ENCODE data around the gene HLA-A. TPM values are rescaled to one million over a fixed set of nuclear protein-coding genes. Genes with fewer than 3 reads are reported as not detected.

Gene HLA-A
- total RNA-seq, 4 donors from 2014 or later, result 219 to 566 (median 521) TPM

GRCh38 chr6:29982097-29982496 lies 39.8 kb downstream of the HLA-A start:
- Histone ChIP-seq H3K9me3 (no peaks in the 10 kb centered on the region), H3K4me3 (no peak overlapping the region), H3K27ac (no peak overlapping the region), H3K27me3 (no peaks in the 10 kb centered on the region), H3K4me1 (peaks cover 0 to 7% (median 0%) of the 10 kb centered on the region in 4 donors), H3K36me3 (no peaks in the 10 kb centered on the region)
- TF ChIP-seq POLR2A (IDR thresholded peaks at IDR 0.05) (no peak), EP300 (IDR thresholded peaks at IDR 0.05) (no peak)
- DNase-seq (ENCODE audit: low spot score in 2 of 2), result no peak

- H3K4me1 ChIP-seq, result no peaks in the 10 kb centered on the region
- H3K9me3 ChIP-seq, result no peaks in the 10 kb centered on the region
- DNase-seq (ENCODE audit: low spot score in 2 of 2), result no peak
- no peak overlapping the region for H3K4me3 ChIP-seq
- WGBS, 2 donors, result 49 to 85% methylated on average over 3 of the region's 3 CpGs
- no peaks in the 10 kb centered on the region for H3K36me3 ChIP-seq
- no peak overlapping the region for H3K27ac ChIP-seq
- no peak for TF ChIP-seq POLR2A (IDR thresholded peaks at IDR 0.05)
- TF ChIP-seq, protein P1, sequence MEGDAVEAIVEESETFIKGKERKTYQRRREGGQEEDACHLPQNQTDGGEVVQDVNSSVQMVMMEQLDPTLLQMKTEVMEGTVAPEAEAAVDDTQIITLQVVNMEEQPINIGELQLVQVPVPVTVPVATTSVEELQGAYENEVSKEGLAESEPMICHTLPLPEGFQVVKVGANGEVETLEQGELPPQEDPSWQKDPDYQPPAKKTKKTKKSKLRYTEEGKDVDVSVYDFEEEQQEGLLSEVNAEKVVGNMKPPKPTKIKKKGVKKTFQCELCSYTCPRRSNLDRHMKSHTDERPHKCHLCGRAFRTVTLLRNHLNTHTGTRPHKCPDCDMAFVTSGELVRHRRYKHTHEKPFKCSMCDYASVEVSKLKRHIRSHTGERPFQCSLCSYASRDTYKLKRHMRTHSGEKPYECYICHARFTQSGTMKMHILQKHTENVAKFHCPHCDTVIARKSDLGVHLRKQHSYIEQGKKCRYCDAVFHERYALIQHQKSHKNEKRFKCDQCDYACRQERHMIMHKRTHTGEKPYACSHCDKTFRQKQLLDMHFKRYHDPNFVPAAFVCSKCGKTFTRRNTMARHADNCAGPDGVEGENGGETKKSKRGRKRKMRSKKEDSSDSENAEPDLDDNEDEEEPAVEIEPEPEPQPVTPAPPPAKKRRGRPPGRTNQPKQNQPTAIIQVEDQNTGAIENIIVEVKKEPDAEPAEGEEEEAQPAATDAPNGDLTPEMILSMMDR (IDR thresholded peaks at IDR 0.05), result no peak
- H3K27me3 ChIP-seq, result no peaks in the 10 kb centered on the region
Observed at GRCh38 chr6:29984232-29984631, 41.9 kb downstream of the HLA-A start.

GRCh38 chr6:29984992-29985391 lies 42.7 kb downstream of the HLA-A start:
- H3K27ac ChIP-seq, result no peak overlapping the region
- TF ChIP-seq, protein P1 (IDR thresholded peaks at IDR 0.05), result no peak
- TF ChIP-seq POLR2A (IDR thresholded peaks at IDR 0.05), result no peak
- no peak for TF ChIP-seq EP300 (IDR thresholded peaks at IDR 0.05)
- H3K4me3 ChIP-seq, result no peak overlapping the region
- WGBS, 2 donors, result 76 to 100% methylated on average over 2 of the region's 2 CpGs
- DNase-seq (ENCODE audit: low spot score in 2 of 2), result no peak
- no peaks in the 10 kb centered on the region for H3K36me3 ChIP-seq
- no peaks in the 10 kb centered on the region for H3K9me3 ChIP-seq
- H3K27me3 ChIP-seq, result no peaks in the 10 kb centered on the region
- H3K4me1 ChIP-seq, result no peaks in the 10 kb centered on the region

DNA sequence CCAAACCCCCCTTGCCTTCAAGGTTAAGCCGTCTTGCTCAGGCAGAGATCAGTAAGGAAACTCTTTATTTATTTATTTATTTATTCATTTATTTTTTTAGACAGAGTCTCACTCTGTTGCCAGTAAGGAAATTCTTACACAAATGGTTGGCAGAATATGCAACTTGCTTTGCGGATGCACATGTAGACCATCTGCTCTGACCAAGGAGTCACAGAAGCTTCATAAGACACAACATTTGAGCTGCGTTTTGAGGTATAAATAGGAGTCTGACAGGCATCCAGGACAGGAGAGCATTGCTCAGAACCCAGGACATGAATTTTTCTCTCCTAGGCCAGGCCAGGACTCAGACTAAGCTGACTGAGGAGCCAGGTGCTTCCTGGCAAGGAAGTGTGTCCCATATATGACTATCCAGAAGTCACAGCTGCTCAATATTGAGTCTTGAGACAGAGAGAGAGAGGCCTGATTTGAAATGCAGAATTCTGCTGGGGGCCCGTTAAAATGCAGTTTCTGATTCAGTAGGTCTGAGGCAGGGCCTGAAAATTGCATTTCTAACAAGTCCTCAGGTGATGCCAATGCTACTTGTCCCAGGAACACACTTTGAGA lies 43.9 kb downstream of the HLA-A start:
- DNase-seq (ENCODE audit: low spot score in 2 of 2), result no peak
- no peak overlapping the region for H3K4me3 ChIP-seq
- H3K4me1 ChIP-seq, result no peaks in the 10 kb centered on the region
- H3K9me3 ChIP-seq, result no peaks in the 10 kb centered on the region
- H3K36me3 ChIP-seq, result no peaks in the 10 kb centered on the region
- 52 to 79% methylated on average over 4 of the region's 4 CpGs for WGBS, 2 donors
- H3K27me3 ChIP-seq, result no peaks in the 10 kb centered on the region
- no peak overlapping the region for H3K27ac ChIP-seq
- TF ChIP-seq EP300 (IDR thresholded peaks at IDR 0.05) (no peak), POLR2A (IDR thresholded peaks at IDR 0.05) (no peak)
- TF ChIP-seq, protein P1 (IDR thresholded peaks at IDR 0.05), result no peak

DNA sequence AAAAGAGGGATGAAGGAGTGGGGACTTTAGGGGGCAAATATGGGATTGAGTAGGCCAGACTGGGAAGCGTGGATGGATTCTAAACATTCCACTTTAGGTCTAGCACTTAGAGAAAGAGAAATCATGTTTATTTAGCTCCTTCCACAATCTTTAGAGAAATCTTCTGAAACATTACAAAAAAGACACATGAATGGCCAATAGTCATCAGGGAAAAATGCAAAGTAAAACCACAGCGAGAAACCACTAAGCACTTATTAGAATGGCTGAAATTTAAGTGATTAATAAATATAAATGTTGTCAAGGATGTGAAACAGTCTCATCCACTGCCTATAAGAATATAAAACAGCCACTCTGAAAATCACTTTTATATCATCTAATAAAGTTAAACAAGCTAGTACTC lies 46.9 kb downstream of the HLA-A start:
- WGBS, 2 donors, result 67 to 89% methylated on average over 2 of the region's 2 CpGs

More for the DNA sequence above, 46.9 kb downstream of the HLA-A start:
- no peaks in the 10 kb centered on the region for H3K4me1 ChIP-seq
- H3K27me3 ChIP-seq, result no peaks in the 10 kb centered on the region
- no peak for DNase-seq (ENCODE audit: low spot score in 2 of 2)
- H3K9me3 ChIP-seq, result no peaks in the 10 kb centered on the region
- no peaks in the 10 kb centered on the region for H3K36me3 ChIP-seq
- H3K27ac ChIP-seq, result no peak overlapping the region
- TF ChIP-seq, protein P1 (IDR thresholded peaks at IDR 0.05), result no peak
- TF ChIP-seq POLR2A (IDR thresholded peaks at IDR 0.05) (no peak), EP300 (IDR thresholded peaks at IDR 0.05) (no peak)
- H3K4me3 ChIP-seq, result no peak overlapping the region
